ENCODE measurements around the gene MMP17. TPM values are rescaled to one million over a fixed set of nuclear protein-coding genes. Genes with fewer than 3 reads are reported as not detected.

The MMP17 gene
- total RNA-seq, 2 experiments from 2014 or later: not detected

DNA sequence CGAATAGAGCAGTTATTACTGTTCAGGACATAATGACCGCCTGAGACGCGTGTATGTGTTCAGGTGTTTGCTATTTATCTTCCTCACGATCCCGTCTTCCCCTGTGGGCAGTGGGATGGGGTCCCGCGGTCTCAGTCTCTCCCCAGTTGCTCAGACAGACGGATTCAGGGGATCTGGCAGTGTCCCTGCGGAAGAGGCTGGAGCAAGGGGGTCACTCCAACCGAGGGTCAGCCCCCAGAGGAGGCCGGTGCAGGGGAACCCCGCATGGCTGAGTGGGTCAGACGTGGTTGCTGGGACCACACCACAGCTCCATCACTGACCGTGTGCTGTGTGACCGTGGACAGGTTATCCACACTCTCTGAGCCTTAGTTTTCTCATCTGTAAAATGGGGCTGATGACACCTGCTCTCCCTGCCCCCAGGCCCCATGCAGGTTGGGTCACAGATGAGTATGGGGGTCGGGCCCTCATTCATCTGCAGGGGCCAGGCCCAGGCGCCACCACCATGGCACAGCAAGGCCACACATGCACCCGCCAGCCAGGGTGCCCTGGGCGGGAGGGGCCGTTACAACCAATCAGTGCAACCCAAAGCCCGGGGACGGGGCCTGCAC, 5.2 kb downstream of the MMP17 start:
- Mint-ChIP-seq H3K9me3 (ENCODE audit: low read depth) (no peaks in the 10 kb centered on the region), H3K4me1 (peaks cover 9% of the 10 kb centered on the region), H3K4me3 (no peak overlapping the region), H3K27me3 (peaks cover 19% of the 10 kb centered on the region), H3K27ac (no peak overlapping the region), H3K36me3 (ENCODE audit: low read depth) (no peaks in the 10 kb centered on the region)
- ChIA-PET POLR2A (no interaction called here), CTCF (no interaction called here)
- ATAC-seq (no peak), DNase-seq (no peak)
- intact Hi-C loops (cut with DNase I, micrococcal nuclease): loop anchor here in 1 of 2 experiments (10.0 kb wide), 1 partner anchor 729 kb away; no protein-coding TSS in a partner anchor

DNA sequence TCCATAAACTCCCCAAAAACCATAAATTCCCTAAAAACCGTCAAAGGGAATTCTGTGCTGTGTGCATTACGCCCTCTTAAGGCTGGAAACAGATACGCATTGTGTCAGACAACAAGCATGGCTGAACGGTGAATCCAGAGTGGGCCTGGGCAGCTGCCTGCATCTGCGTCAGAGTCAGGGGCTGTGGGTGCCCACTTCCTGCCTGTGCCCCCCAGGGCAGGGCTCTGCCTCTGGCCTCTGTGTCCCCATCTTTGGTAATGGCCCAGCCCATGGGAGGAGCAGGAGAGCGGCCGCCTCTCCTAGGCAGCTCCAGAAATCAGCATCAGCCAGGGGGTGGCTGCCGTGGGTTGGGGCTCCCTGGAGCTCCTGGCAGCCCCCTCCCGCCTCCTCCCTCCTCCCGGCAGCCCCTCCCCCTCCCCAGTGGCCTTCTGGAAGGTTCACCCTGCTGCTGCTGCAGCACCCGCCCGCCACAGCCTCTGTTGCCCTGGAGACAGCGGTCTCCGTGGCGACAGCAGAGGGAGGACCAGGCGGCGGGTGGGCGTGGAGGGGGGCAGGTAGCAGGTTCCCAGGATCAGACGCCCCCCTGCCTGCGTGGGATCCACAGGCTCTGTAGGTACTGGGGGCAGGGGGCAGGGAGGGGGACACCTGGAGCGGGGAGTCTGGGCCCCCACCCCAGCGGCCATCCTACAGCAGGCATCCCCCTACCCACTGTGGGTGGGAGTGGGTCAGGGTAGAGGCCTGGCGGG, 5.9 kb downstream of the MMP17 start:
- DNase-seq: no peak
- Mint-ChIP-seq H3K9me3 (ENCODE audit: low read depth) (no peaks in the 10 kb centered on the region), H3K4me3 (no peak overlapping the region), H3K36me3 (ENCODE audit: low read depth) (no peaks in the 10 kb centered on the region), H3K27ac (no peak overlapping the region), H3K4me1 (peaks cover 9% of the 10 kb centered on the region), H3K27me3 (peaks cover 19% of the 10 kb centered on the region)
- POLR2A ChIA-PET: no interaction called here
- intact Hi-C loops (cut with DNase I, micrococcal nuclease): loop anchor here in 1 of 2 experiments (10.0 kb wide), 1 partner anchor 729 kb away; no protein-coding TSS in a partner anchor
- CTCF ChIA-PET: no interaction called here
- ATAC-seq: no peak

DNA sequence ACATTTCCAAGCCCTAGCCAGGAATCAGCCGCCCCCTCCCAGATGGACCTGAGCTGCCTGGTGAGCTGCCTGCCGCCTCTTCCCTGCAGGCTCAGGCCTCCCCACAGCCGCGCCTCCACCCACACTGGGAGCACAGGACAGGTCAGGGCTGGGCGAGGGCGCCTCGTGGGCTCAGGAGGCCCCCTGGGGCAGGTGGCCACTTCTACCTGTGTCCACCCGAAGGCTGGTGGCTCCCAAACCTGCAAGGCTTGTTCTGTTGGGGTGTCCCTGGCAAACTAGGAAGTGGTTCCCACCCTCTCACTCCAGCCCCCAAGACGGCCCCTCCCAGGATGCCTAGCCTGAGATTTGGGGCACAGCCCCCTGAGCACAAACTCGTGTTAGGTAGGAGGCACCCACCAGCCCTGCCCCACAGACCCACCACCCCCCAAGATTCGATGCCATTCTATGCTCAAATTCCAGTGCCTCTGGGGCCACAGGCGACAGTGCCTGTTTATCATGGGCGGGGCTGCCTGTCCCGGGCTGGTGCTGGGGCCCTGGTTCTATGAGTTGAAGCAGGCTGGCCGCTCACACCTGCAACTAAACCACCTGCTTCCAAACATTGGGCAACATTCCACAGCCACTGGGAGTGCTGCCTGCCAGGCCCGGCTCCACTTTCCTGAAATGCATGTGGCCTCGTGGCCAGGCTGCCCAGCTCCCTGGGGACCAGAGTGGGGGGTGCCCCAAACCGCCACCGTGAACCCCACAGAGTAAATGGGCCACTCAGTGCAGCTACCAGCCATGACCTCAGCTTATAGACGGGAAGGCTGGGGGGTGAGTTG, 6.8 kb downstream of the MMP17 start:
- ATAC-seq (no peak), DNase-seq (no peak)
- intact Hi-C loops (cut with DNase I, micrococcal nuclease): loop anchor here in 1 of 2 experiments (10.0 kb wide), 1 partner anchor 730 kb away; no protein-coding TSS in a partner anchor
- H3K9me3 Mint-ChIP-seq (ENCODE audit: low read depth): no peaks in the 10 kb centered on the region
- H3K27ac Mint-ChIP-seq: no peak overlapping the region
- ChIA-PET CTCF (interaction anchor here (0.6 kb wide), 2 partner anchors 117 to 501 kb away, joined by 3 read pairs; no protein-coding TSS in a partner anchor), POLR2A (no interaction called here)
- H3K27me3 Mint-ChIP-seq: peaks cover 15% of the 10 kb centered on the region
- H3K4me1 Mint-ChIP-seq: peaks cover 4% of the 10 kb centered on the region
- no peak overlapping the region for H3K4me3 Mint-ChIP-seq
- H3K36me3 Mint-ChIP-seq (ENCODE audit: low read depth): no peaks in the 10 kb centered on the region

DNA sequence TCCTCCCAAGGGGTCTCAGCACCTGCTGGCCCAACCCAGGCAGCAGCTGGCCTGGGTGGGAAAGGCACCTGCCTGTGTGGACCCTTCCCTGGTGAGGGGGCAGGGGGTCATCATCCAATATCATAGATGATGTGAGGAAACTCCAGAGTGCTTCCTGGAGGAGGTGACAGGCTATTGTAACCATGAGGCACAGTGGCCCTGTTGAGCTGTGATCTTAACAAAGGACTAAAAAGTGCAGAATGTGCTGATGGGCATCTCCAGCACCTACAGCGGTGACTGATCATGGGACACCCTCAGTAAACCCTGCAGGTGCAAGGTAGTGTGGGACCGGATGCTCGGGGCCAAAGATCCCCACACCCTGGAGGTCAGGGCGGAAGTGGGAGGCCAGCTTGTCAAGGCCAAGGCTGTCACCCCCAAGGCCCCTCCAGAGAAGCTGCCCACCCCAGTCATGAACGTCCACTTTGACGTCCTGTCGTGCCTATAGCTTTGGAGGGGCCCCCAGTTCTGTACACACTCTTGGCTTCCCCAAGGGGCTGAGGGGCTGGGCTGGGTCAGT, 7.5 kb downstream of the MMP17 start:
- Mint-ChIP-seq H3K27me3 (peaks cover 15% of the 10 kb centered on the region), H3K36me3 (ENCODE audit: low read depth) (no peaks in the 10 kb centered on the region), H3K4me1 (peaks cover 4% of the 10 kb centered on the region), H3K9me3 (ENCODE audit: low read depth) (no peaks in the 10 kb centered on the region), H3K4me3 (no peak overlapping the region), H3K27ac (no peak overlapping the region)
- ChIA-PET CTCF (interaction anchor here (0.6 kb wide), 2 partner anchors 239 to 500 kb away, joined by 3 read pairs; no protein-coding TSS in a partner anchor), POLR2A (no interaction called here)
- DNase-seq (no peak), ATAC-seq (no peak)
- intact Hi-C loops (cut with DNase I, micrococcal nuclease): loop anchor here in 1 of 2 experiments (10.0 kb wide), 1 partner anchor 731 kb away; no protein-coding TSS in a partner anchor

DNA sequence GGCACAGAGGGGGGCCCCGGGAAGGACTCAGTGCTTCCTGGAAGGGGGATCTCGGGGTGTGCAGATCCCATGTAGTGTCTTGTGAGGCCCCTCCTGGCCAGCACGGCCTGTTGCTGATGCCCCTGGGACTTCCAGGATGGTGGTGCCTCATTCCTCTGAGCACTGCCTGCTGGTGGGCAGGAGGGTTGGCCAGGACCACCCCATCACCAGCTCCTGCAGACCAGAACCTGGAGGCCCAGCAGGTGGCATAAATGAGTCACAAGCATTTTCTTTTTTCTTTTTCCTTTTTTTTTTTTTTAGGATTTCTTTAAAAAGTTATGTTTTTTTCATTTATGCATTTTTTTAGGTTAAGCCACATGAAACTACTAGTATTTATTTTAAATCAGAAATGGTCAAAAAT, 8.0 kb downstream of the MMP17 start:
- ChIA-PET CTCF (interaction anchor here (0.6 kb wide), 1 partner anchor 240 kb away, joined by 3 read pairs; no protein-coding TSS in a partner anchor), POLR2A (no interaction called here)
- Mint-ChIP-seq H3K4me3 (no peak overlapping the region), H3K36me3 (ENCODE audit: low read depth) (no peaks in the 10 kb centered on the region), H3K4me1 (no peaks in the 10 kb centered on the region), H3K27me3 (peaks cover 10% of the 10 kb centered on the region), H3K9me3 (ENCODE audit: low read depth) (no peaks in the 10 kb centered on the region), H3K27ac (no peak overlapping the region)
- no peak for ATAC-seq
- DNase-seq: no peak
- intact Hi-C loops (cut with DNase I, micrococcal nuclease): loop anchor here in 1 of 2 experiments (10.0 kb wide), 1 partner anchor 731 kb away; no protein-coding TSS in a partner anchor

DNA sequence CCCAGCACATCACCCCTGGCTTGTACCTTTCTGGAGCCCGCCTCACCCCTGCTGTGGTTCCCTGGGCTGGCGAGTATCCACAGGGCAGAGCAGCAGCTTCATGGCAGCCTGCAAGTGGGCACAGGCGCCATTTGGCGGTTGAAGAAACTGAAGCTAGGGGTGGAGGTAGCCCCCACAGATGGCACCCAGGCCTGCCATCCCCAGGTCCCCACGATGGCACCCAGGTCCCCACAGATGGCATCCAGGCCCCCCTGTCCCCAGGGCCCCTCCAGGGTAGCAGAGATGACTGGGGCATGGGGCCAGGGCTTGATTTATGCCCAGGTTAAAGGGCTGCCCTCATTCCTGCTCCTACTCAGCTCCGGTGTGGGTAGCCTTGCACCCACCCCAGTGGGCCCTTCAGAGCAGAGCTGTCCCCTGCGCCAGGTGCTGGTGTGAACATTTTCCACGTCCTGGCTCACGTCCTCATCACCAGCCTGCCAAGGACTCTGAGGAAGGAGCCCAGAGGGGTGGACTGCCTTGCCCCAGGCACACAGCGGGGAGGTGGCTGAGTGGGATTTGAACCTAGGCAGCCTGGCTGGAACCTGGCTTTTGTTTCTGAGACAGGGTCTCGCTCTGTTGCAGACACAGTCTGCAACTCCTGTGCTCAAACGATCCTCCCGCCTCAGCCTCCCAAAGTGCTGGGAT, 8.7 kb downstream of the MMP17 start:
- H3K36me3 Mint-ChIP-seq (ENCODE audit: low read depth): no peaks in the 10 kb centered on the region
- H3K4me1 Mint-ChIP-seq: no peaks in the 10 kb centered on the region
- DNase-seq (no peak), ATAC-seq (no peak)
- H3K4me3 Mint-ChIP-seq: no peak overlapping the region
- no peak overlapping the region for H3K27ac Mint-ChIP-seq
- H3K9me3 Mint-ChIP-seq (ENCODE audit: low read depth): no peaks in the 10 kb centered on the region
- intact Hi-C loops (cut with DNase I, micrococcal nuclease): loop anchor here in 1 of 2 experiments (10.0 kb wide), 1 partner anchor 732 kb away; no protein-coding TSS in a partner anchor
- POLR2A ChIA-PET: no interaction called here
- peaks cover 8% of the 10 kb centered on the region for H3K27me3 Mint-ChIP-seq
- CTCF ChIA-PET: interaction anchor here (0.6 kb wide), 1 partner anchor 740 kb away, joined by 3 read pairs; no protein-coding TSS in a partner anchor

DNA sequence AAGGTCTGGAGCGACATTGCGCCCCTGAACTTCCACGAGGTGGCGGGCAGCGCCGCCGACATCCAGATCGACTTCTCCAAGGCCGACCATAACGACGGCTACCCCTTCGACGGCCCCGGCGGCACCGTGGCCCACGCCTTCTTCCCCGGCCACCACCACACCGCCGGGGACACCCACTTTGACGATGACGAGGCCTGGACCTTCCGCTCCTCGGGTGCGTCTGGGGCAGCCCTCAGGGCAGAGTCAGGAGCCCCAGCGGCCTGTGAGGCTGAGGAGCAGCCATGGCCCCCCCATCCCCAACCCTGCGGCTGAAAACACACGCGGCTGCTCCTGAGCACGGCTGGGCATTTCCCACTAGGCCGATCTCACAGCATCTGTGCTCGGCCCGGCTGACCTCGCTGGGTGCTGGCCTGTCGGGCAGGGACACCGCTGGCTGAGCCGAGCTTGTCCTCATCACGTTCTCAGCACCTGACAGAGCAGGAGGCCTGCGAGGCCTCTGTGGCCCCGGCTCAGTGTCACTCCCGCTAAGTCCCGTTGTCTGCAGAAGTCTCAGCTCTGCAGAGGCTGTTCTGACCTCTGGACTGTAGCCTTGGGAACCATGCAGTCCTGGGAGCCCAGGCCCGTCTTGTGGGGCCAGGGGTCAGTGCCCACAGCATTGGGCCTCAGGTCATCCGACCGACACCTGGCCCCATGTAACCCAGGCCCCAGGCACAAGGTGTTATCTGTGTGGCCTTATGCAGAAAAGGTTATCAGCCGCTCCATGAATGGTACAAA, 12.6 kb downstream of the MMP17 start:
- ATAC-seq (no peak), DNase-seq (no peak)
- intact Hi-C loops (cut with DNase I, micrococcal nuclease): no loop called here
- H3K36me3 Mint-ChIP-seq (ENCODE audit: low read depth): no peaks in the 10 kb centered on the region
- ChIA-PET POLR2A (no interaction called here), CTCF (no interaction called here)
- no peak overlapping the region for H3K27ac Mint-ChIP-seq
- no peaks in the 10 kb centered on the region for H3K9me3 Mint-ChIP-seq (ENCODE audit: low read depth)
- no peaks in the 10 kb centered on the region for H3K4me1 Mint-ChIP-seq
- no peak overlapping the region for H3K4me3 Mint-ChIP-seq
- H3K27me3 Mint-ChIP-seq: no peaks in the 10 kb centered on the region

DNA sequence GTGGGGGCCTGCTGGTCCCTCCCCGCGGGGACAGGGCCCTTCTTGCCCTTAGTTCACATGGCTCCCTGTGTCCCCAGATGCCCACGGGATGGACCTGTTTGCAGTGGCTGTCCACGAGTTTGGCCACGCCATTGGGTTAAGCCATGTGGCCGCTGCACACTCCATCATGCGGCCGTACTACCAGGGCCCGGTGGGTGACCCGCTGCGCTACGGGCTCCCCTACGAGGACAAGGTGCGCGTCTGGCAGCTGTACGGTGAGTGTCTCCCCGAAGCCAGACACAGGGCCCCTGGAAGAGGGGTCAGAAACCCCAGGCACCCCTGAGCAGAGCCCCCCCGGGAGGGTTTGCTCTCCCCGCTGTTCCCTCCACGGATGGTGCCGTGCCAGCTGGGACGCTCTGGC, 13.4 kb downstream of the MMP17 start:
- ChIA-PET CTCF (no interaction called here), POLR2A (no interaction called here)
- Mint-ChIP-seq H3K27me3 (no peaks in the 10 kb centered on the region), H3K4me1 (no peaks in the 10 kb centered on the region), H3K4me3 (no peak overlapping the region), H3K27ac (no peak overlapping the region), H3K36me3 (ENCODE audit: low read depth) (no peaks in the 10 kb centered on the region), H3K9me3 (ENCODE audit: low read depth) (no peaks in the 10 kb centered on the region)
- intact Hi-C loops (cut with DNase I, micrococcal nuclease): no loop called here
- DNase-seq (no peak), ATAC-seq (no peak)

DNA sequence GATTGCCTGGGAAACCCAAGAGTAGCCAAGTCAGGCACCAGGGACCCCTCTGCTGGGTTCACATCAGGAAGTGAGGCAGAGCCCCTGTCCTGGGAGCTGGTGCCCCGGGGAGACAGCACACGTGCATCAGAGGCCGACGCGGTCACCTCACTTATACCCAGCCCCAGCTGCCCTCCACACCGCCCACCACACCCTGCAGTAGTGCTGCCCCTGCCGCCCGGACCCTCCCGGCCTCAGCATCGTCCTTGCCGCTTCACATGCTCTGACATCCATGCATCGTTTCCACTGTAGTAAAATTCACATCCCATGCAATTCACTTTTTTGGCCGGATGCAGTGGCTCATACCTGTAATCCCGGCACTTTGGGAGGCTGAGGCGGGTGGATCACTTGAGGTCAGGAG, 14.0 kb downstream of the MMP17 start:
- POLR2A ChIA-PET: no interaction called here
- Mint-ChIP-seq H3K4me3 (no peak overlapping the region), H3K27me3 (no peaks in the 10 kb centered on the region), H3K4me1 (no peaks in the 10 kb centered on the region), H3K36me3 (ENCODE audit: low read depth) (no peaks in the 10 kb centered on the region), H3K9me3 (ENCODE audit: low read depth) (no peaks in the 10 kb centered on the region), H3K27ac (no peak overlapping the region)
- ATAC-seq: no peak
- no peak for DNase-seq
- CTCF ChIA-PET: no interaction called here
- intact Hi-C loops (cut with DNase I, micrococcal nuclease): no loop called here

DNA sequence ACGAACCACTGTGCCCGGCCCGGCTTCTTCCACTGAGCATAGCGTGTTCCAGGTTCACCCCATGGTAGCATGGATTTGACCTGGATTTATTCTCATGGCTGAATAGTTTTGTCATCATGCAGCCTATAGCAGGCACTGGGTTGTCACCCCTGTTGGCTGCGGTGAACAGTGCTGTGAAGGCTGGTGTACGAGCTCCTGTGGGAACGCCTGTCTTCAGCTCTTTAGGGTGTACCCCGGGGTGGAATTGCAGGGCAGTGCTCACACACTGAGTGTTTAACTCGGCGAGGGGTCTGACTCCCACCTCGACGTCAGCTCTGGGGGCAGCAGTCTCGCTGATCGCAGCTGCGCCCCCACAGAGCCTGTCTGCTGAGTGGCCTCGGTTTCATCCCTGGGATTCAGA, 15.3 kb downstream of the MMP17 start:
- Mint-ChIP-seq H3K36me3 (ENCODE audit: low read depth) (no peaks in the 10 kb centered on the region), H3K27ac (no peak overlapping the region), H3K9me3 (ENCODE audit: low read depth) (no peaks in the 10 kb centered on the region), H3K27me3 (no peaks in the 10 kb centered on the region), H3K4me1 (no peaks in the 10 kb centered on the region), H3K4me3 (no peak overlapping the region)
- ChIA-PET POLR2A (no interaction called here), CTCF (no interaction called here)
- DNase-seq (no peak), ATAC-seq (no peak)
- intact Hi-C loops (cut with DNase I, micrococcal nuclease): no loop called here
